D721Med (cell line): Measurements from ENCODE around the gene TNIK.

ENCODE experiments used
- DNase-seq: peaks from one replicate; pipeline ENCODE4 v3.0.0; 2011; ENCODE audit warnings: low spot score; ENCODE audit not compliant: insufficient read length
- FAIRE-seq: peaks from 2 replicates; lab custom pipeline; 2011; peaks lifted over from hg19 to GRCh38; lab: Jason Lieb, UNC
- TF ChIP-seq, protein P1 (sequence below): IDR thresholded peaks from 2 replicates; pipeline ENCODE4 v1.5.1; 2012; ENCODE audit warnings: mild to moderate bottlenecking, control low read depth; ENCODE audit not compliant: insufficient read depth; ENCODE audit errors: missing control alignments

TNIK gene

DNA sequence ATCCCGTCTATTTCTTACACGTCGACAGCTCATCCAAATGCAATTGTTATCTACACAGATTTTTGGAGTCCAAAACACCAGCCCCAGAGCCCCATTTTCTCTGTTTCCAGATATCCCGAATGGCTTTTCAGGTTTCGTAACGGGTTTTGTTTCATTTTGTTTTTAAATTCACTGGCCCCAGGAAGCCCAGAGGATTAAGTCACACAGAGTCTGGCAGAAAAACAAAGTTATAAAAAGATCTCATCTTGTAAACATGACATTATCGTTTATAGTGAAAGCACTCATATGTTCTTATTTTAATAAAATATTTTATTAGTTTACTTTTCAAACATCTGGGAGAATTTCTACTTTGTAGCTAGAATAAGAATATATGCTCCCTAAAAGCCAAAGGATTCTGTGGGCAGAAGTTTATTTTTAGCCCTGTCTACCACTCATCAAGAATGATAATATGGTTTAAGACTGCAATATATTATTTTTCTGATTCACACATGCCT, 284.4 kb downstream of the TNIK start:
- no peak for FAIRE-seq
- DNase-seq, result no peak
- TF ChIP-seq, protein P1, sequence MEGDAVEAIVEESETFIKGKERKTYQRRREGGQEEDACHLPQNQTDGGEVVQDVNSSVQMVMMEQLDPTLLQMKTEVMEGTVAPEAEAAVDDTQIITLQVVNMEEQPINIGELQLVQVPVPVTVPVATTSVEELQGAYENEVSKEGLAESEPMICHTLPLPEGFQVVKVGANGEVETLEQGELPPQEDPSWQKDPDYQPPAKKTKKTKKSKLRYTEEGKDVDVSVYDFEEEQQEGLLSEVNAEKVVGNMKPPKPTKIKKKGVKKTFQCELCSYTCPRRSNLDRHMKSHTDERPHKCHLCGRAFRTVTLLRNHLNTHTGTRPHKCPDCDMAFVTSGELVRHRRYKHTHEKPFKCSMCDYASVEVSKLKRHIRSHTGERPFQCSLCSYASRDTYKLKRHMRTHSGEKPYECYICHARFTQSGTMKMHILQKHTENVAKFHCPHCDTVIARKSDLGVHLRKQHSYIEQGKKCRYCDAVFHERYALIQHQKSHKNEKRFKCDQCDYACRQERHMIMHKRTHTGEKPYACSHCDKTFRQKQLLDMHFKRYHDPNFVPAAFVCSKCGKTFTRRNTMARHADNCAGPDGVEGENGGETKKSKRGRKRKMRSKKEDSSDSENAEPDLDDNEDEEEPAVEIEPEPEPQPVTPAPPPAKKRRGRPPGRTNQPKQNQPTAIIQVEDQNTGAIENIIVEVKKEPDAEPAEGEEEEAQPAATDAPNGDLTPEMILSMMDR, result no peak

DNA sequence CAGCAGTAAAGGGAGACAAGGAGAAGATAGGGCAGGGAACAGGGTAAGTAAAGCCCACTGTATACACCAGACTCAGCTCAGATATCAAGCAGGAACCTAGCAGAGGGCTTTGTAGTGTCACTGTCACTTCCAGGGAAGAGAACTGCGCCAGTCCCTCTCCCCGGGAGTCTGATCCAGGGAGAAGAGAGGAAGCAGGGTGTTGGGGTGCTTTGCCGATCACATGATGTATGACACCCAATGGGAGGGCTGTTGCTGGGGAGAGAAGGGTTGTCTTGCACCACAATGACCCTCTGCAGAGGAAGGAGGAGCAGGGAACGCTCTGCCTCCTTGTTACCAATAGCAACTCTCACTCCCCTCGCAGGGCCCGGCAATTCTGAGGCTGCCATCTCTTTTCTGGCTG, 286.5 kb downstream of the TNIK start:
- no peak for FAIRE-seq
- TF ChIP-seq, protein P1, result no peak

DNA sequence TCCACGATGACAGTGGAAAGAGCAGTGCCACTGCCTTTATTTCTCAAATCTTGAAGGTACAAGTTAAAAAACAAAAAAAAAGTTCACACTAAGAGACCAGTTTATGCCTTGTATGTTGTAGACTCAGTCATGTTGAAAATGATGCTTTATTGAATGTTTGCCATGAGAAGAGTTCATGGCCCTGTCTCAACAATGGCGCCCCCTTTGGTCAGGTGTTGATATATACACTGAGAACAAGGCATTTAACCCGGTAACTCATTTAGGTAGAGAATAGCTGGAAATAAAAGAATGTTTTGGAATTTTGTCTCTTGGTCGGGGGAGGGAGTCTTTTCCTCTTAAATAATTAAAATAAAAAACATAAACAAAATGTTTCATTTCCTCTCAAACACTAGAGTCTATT, 288.1 kb downstream of the TNIK start:
- TF ChIP-seq, protein P1, result peak; percentile 28
- DNase-seq (no peak), FAIRE-seq (no peak)

More for the DNA sequence above, 286.5 kb downstream of the TNIK start:
- DNase-seq, result no peak

DNA sequence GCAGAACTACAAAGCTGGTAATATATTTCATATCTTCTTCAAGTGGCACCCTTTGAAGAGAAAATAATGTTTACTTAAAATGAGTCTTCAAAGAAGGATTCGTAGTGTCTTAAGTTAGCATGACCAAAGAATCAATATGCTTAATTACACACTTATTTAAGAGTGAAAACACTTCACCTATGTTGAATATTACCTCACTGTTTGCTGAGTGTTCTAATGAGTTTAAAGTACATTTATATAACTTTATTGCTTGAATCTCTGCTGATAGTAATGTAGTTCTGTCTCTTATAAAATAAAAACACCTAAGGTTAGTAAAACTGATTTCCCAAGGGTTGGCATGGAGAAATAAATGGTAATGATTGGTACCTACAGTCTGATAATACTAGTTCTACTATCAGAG, 290.3 kb downstream of the TNIK start:
- FAIRE-seq, result no peak
- TF ChIP-seq, protein P1, result no peak
- no peak for DNase-seq

DNA sequence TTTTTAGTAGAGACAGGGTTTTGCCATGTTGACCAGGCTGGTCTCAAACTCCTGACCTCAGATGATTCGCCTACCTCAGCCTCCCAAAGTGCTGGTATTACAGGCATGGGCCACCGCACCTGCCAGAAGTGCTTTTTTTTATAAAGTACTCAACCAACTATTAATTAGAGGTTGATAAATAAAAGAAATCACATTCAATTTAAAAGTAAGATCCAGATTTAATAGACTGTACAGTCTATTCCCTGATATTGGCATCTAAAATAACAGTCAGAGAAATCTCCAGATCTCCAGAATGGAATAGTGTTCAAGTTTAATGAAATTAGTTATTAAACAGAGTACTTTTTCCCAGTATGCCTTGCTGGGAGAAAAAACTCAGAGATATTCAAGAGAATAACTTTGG, 290.8 kb downstream of the TNIK start:
- no peak for DNase-seq
- FAIRE-seq, result no peak
- TF ChIP-seq, protein P1, result no peak

DNA sequence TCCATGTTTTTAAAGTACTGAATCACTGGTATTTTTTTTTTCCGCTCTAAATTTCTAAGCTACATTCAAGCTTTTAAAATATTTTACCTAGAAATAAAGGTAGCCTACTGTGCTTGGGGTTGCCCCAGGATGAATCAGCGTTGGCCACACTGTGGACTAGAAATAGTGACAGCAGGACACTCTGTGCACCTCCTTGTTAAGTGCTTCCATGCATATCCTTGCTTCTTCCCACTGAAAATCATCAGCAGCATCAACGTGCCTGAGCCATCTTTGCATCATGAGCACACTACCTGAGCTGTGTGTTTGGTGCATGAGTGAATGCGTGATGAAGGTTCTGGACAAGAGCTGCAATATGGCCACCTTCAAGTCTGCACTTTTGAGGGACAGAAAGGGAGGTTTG, 291.7 kb downstream of the TNIK start:
- TF ChIP-seq, protein P1, result no peak
- no peak for FAIRE-seq

DNA sequence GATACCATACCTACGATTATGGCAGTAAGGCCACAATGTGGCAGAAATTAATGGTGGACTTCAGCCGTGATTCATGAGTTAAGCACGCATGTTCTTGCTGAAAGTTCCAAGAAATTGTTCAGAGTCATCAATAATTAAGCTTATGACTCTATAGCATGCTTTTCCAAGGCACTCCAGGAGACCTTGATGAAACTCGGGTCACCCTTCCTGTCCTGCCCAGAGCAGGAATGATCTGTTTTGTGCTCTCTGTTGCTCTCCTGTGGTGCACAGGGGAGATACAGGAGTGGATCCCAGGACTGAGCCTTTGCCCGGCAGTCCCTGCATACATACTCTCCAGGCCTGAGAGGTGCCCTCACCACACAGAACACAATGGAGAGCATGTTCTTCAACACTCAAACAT, 292.1 kb downstream of the TNIK start:
- TF ChIP-seq, protein P1, result peak; percentile 20
- DNase-seq (no peak), FAIRE-seq (no peak)

More for the DNA sequence above, 291.7 kb downstream of the TNIK start:
- no peak for DNase-seq
